HUDEP-2 (cell line): ENCODE results near the gene TMTC1.

Experiments used
- DNase-seq, 76 experiments: peaks; one replicate each; lab custom pipeline; 2025; ENCODE audit not compliant: unreplicated experiment in 76 of 76; lab: John Stamatoyannopoulos, UW

Gene TMTC1

GRCh38 chr12:29742646-29743045 lies 41.1 kb downstream of the TMTC1 start:
- DNase-seq, result no peak

- DNase-seq, result no peak
Measured at GRCh38 chr12:29741342-29742241, 42.1 kb downstream of the TMTC1 start.

- no peak for DNase-seq
Measured at GRCh38 chr12:29739279-29739991, 44.3 kb downstream of the TMTC1 start.

GRCh38 chr12:29738365-29738764 lies 45.4 kb downstream of the TMTC1 start:
- DNase-seq, result no peak

GRCh38 chr12:29737644-29738043 lies 46.1 kb downstream of the TMTC1 start:
- DNase-seq, result no peak

- no peak for DNase-seq
Measured at GRCh38 chr12:29735604-29736003, 48.1 kb downstream of the TMTC1 start.

GRCh38 chr12:29734734-29735133 lies 49.0 kb downstream of the TMTC1 start:
- no peak for DNase-seq

GRCh38 chr12:29734305-29734704 lies 49.4 kb downstream of the TMTC1 start:
- no peak for DNase-seq

GRCh38 chr12:29733501-29733900 lies 50.2 kb downstream of the TMTC1 start:
- DNase-seq, result no peak

GRCh38 chr12:29733060-29733459 lies 50.7 kb downstream of the TMTC1 start:
- no peak for DNase-seq

GRCh38 chr12:29732593-29732992 lies 51.1 kb downstream of the TMTC1 start:
- DNase-seq, result no peak

- DNase-seq, result no peak
Measured at GRCh38 chr12:29732191-29732590, 51.6 kb downstream of the TMTC1 start.

GRCh38 chr12:29731591-29731990 lies 52.2 kb downstream of the TMTC1 start:
- no peak for DNase-seq

- DNase-seq, result no peak
Measured at GRCh38 chr12:29730481-29730880, 53.3 kb downstream of the TMTC1 start.

GRCh38 chr12:29728030-29728429 lies 55.7 kb downstream of the TMTC1 start:
- no peak for DNase-seq

- DNase-seq, result no peak
Measured at GRCh38 chr12:29726741-29727348, 56.9 kb downstream of the TMTC1 start.

GRCh38 chr12:29726321-29726692 lies 57.4 kb downstream of the TMTC1 start:
- no peak for DNase-seq

- no peak for DNase-seq
Measured at GRCh38 chr12:29725587-29726320, 58.0 kb downstream of the TMTC1 start.

- DNase-seq, result no peak
Measured at GRCh38 chr12:29722164-29722563, 61.6 kb downstream of the TMTC1 start.

- DNase-seq, result no peak
Measured at GRCh38 chr12:29719381-29719780, 64.4 kb downstream of the TMTC1 start.

GRCh38 chr12:29717540-29718100 lies 66.1 kb downstream of the TMTC1 start:
- no peak for DNase-seq
